NCI-H2081 treated with DMSO at 0.1 percent for 48 hours (cell line): Measurements from ENCODE around the gene CDH13.

Experiments used
- DNase-seq: peaks from one replicate; lab custom pipeline; 2025; lab: John Stamatoyannopoulos, UW

Gene CDH13

DNA sequence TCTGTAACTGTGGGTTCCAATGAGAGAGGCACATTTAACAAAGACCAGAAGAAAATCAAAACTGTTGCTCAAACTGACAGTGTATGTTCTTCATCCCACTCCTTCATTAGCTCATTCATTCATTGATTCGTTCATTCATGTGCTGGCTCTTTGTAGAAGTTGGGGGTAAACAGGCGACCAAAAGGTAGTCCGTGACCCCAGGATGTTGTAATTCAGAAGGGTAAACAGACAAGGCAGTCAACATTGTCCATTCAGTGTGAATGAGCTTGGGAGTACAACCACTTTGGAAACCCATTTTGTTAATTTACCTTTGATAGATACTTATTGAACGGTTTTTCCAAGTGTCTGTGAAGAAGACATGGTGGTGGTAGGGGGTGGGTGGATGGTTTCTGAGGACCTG is 26.1 kb downstream of the CDH13 start:
- no peak for DNase-seq

GRCh38 chr16:82653550-82654511 is 27.1 kb downstream of the CDH13 start:
- no peak for DNase-seq

DNA sequence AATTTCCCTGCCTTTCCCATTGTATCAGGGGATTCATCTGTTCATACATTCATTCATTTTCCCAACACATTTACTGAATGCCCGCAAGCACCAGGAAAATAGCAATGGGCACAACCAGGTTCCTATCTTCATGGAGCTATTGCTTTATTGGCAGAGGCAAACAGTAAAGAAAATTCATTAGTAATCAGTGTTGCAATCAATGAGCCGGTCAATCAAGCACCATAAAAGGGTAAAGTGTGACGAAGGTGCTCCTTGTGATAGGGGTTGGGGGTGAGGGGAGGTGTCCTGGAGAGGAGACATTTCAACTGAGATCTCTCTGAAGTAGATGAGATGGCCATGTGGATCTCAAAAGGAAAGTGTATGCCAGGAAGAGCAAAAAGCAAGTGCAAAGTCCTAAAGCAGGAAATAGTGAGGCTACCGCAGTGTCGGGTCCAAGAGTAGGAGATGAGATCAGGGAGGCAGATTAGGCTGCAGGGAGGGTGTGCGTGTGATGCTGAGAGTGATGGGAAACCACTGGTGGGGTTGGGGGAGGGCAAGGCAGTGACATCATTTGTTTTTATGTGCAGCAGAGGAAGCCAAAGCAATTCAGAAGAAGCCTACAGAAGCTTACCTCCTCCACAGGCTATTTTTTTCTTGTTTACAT is 28.4 kb downstream of the CDH13 start:
- DNase-seq, result no peak

- no peak for DNase-seq
Observed at GRCh38 chr16:82655720-82656490, 29.1 kb downstream of the CDH13 start.

- no peak for DNase-seq
Observed at GRCh38 chr16:82657239-82657638, 30.5 kb downstream of the CDH13 start.

DNA sequence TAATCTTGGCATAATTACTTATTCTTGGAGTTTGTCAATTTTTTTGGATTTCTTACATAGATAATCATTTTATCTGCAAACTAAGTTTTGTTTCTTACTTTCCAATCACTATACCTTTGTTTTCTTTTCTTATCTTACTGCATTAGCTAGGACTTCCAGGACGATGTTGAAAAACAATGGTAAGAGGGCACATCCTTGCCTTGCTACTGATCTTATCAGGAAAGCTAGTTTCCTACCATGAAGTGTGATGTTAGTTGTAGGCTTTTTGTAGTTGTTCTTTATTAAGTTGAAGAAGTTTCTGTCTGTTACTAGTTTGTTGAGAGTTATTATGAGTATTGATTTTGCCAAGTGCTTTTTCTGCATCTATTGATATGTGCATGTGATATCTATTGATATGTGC is 31.0 kb downstream of the CDH13 start:
- DNase-seq, result no peak

DNA sequence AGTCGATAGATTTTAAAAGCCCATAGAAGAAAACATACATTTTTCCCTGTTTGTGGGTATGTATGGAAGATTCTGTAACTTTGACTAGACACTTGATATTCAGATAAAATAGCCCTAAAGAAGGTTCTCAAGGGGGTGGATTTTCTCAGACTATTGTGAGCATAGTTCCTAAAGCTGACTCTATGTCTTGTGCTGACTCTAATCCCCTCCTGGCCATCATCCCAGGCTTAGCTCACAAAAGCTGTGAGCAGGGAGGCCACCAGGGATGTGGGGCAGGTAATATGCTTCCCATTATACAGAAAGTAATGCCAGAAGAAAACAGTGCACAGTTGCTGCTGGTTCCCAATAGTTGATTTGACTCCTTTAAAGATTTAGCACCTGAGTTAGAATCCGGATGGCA is 32.0 kb downstream of the CDH13 start:
- no peak for DNase-seq

GRCh38 chr16:82660075-82660645 is 33.4 kb downstream of the CDH13 start:
- DNase-seq, result no peak

DNA sequence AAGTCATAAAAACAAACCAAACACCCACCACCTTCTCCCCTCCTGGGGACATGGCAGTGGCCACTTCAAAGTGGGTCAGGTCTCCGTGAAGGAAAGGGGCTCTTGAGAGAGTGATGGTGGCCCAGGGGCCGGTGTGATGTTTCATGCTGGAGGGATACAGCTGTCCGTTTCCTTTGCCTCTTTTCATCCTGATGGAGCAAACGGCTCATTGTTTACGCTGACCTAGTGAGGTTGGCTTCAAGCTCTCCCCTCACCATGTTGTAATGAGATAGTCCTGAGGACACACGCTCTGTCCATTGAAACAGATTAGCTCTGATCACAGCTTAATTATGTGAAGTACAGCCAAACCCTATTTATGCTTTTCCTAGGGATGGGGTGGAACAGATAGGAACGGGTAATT is 34.2 kb downstream of the CDH13 start:
- DNase-seq, result no peak

DNA sequence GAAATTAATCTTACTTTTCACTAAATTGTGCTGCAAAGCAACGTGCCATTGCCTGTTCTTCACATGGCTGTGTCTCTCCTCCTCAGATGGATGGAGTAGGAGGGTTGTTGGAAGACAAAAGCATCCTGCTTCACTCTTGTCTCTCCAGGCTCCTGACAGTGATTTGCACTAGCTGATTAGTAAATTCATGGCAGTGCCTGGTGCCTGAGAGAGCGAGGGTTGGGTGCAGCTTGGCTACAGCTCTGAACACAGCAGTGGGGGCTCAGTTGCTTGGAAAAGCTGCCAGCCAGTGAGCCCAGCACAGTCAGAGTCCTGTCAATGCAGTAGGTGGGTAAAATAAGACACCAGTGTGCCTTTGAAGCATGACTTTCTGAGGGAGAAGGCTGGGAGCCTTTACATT is 37.4 kb downstream of the CDH13 start:
- no peak for DNase-seq

- no peak for DNase-seq
Observed at GRCh38 chr16:82665025-82665424, 38.3 kb downstream of the CDH13 start.

DNA sequence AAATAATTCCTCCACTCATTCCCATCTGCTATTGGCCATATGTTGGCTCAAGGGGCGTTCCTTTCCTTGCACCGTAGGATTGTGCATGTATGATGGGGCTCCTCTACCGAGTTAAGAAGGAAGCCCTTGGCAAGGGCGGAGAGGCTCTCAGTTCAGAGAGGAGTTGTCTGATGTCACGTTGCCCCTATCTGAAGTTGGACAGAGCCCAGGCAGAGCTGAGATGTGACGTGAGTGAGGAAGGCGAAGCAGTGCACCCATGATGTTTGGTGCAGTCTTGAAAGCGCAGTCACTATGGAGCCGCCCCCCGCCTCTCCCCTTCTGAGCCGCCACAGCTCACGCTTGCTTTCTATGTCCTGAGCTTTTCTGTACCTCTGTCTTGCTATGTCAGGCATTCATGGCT is 40.7 kb downstream of the CDH13 start:
- no peak for DNase-seq

DNA sequence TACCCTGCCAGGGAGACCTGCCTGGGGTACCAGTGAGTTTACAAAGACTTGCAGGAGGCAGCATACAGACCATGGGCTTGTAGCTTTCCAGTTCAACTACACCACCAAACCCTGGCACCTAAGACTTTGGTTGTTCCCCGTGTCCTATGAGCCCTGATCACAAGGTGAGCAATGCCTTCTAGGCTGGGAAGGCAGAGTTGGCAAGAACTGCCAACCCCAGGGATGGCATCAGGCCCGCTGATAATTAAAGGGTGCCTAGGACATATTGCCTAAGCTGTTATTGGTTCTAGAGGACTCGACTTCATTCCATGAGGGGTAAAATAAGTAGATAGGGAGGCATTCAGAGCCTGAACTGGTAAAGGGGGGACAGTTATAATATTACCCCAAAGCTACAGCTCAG is 41.3 kb downstream of the CDH13 start:
- DNase-seq, result no peak

- DNase-seq, result no peak
Observed at GRCh38 chr16:82671741-82672140, 45.0 kb downstream of the CDH13 start.

DNA sequence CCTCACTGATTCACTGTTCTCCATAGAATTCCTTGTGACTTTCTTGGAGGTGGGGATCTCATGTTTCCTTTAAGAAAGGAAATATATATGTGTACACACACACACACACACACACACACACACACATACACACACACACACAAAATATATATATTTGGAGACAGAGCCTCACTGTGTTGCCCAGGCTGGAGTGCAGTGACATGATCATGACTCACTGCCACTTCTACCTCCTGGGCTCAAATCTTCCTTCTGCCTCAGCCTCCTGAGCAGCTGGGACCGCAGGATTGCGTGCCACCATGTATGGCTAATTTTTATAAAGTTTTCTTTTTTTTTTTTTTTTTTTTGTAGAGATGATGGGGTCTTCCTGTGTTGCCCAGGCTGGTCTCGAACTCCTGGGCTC is 45.9 kb downstream of the CDH13 start:
- no peak for DNase-seq

DNA sequence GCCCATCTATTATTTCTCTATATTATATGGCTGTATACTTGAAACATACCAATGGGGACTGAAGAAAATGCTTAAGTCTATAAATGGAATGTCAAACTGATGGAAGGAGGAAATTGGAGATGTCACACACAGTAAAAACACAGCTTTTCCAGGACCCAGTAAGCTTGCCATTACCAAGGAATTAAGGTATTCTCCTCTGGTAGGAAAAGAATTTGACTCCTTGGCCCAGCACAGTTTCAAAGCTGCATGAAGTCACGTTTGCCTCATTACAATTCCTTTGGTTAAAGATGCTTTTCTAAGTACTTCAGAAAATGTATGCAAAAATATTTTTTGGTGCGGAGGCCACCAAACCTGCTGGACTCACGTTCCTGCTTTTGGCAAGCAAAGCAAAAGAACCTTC is 48.5 kb downstream of the CDH13 start:
- DNase-seq, result no peak

- no peak for DNase-seq
Observed at GRCh38 chr16:82681592-82681991, 54.8 kb downstream of the CDH13 start.

- no peak for DNase-seq
Observed at GRCh38 chr16:82682767-82683166, 56.0 kb downstream of the CDH13 start.

DNA sequence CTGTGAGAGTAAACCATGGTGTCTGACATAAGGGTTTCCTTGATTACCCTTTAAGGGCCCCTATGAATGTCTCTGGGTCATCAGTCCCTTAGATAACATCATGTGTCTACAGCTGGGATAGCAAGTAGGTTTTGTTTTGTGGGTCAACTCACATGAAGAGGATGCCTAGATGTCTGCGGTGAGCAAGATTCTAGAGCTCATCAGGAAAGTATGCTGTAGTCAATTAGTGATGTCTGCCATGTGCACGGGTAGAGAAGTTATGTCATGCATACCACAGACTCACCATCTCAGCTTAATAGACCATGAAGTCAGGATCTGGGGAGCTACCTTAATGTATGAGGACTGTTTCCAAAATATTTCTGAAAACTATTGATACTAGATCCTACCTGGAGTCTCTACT is 57.5 kb downstream of the CDH13 start:
- DNase-seq, result no peak

DNA sequence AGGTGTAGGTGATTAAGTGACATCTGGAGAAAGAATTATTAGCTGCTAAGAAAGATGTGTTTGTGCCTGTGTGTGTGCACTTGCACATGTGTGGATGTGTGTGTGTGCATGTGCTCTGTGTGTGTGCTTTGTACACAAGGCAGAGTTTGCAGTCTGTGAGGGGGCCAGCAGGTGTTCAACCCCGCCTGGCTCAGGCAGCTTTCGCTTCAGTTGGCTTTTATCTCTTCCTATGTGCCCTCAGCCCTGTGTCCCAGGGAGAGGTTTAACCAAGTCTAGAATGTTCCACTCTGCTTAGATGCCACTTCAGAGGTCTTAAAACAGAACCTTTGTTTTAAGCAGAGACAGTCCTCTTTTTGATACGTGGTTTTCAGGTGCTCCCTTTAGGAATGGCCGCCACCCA is 58.8 kb downstream of the CDH13 start:
- no peak for DNase-seq

DNA sequence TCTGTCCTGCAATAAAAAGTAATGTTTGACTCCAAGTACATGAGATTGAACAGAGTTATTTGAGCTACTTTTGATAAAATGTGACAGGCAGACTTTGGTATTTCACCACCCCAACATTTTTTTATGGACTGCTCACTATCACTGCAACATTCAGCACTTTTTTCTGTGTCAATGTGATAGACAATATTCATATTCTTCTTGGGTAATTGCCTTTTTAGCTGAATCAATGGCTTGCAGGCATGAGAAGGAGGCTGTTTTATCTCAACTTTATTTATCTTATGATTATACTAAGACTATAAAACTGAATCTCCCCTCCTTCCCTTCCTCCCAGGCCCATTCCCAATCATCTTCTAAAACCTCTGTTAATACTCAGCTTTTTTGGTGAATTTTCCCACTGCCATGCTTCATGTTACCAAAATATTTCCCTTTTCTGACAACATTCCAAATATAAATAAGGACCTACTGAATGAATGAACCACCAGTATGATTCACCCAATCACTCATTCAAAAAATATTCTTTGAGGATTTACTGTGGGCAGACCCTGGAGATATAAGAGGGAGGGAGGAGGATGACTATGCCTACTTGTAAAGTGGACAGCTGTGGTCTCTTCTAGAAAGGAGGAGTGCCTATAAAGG is 67.6 kb downstream of the CDH13 start:
- no peak for DNase-seq

DNA sequence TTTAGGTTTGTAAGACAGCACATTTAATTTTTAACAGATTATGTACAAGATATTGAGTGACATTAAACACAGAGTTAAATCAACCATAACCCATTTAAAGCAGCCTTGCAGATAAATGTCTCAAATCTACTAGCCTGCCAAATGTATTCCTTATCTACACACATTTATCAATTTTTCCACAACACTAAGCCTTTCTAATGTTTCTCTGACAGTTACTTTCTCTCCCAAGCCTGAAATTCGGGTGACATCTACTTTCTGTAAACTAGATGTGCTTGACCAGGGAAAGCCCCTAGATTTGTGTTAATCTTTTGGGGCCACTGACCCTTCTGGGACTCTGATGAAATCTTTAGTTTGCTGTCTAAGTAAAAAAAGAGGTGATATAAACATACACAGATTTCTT is 69.0 kb downstream of the CDH13 start:
- DNase-seq, result no peak
